Fibroblast of lung (primary cell): ENCODE measurements around the gene ECE2. TPM values are rescaled to one million over a fixed set of nuclear protein-coding genes. Genes with fewer than 3 reads are reported as not detected.
A peak's percentile ranks its signal among the peaks of the same experiment; 100 is the strongest.

Experiments used
- DNase-seq, 2 donors: peaks; one replicate each; pipeline versions ENCODE4 v3.0.0 to v3.0.0-alpha.2; 2010; ENCODE audit warnings: low read depth in 2 of 2
- H2AFZ ChIP-seq: 2 replicates; pipeline ENCODE4 v1.5.1; 2012; ENCODE audit warnings: low read length, control low read depth, inconsistent platforms
- H3K27ac ChIP-seq: 2 replicates; pipeline ENCODE4 v1.5.1; 2011; ENCODE audit warnings: low read length, control low read depth; ENCODE audit not compliant: insufficient read depth
- H3K27me3 ChIP-seq: 2 replicates; pipeline ENCODE4 v1.5.1; 2011; ENCODE audit warnings: mild to moderate bottlenecking, low read length; ENCODE audit not compliant: control insufficient read depth, insufficient read depth
- H3K36me3 ChIP-seq: 2 replicates; pipeline ENCODE4 v1.5.1; 2011; ENCODE audit warnings: low read length; ENCODE audit not compliant: control insufficient read depth, insufficient read depth
- H3K4me1 ChIP-seq: 2 replicates; pipeline ENCODE4 v1.5.1; 2011; ENCODE audit warnings: low read length; ENCODE audit not compliant: control insufficient read depth, insufficient read depth; ENCODE audit errors: extremely low read depth
- H3K4me2 ChIP-seq: 2 replicates; pipeline ENCODE4 v1.5.1; 2011; ENCODE audit warnings: low read length, control low read depth; ENCODE audit not compliant: insufficient read depth; ENCODE audit errors: extremely low read depth
- H3K4me3 ChIP-seq, 4 experiments: fragments of 200-600 bp in 1 of 4; sonication (generic) in 1 of 4; replicated peaks in 1 of 4; 2 replicates each; pipeline ENCODE4 v1.5.1; 2011 to 2016; ENCODE audit warnings: low read length in 4 of 4, low read depth in 3 of 4, mild to moderate bottlenecking in 3 of 4, control low read depth in 2 of 4, inconsistent platforms in 1 of 4, mixed read lengths in 1 of 4; ENCODE audit not compliant: insufficient read depth in 1 of 4; ENCODE audit errors: control extremely low read depth in 1 of 4
- H3K79me2 ChIP-seq: 2 replicates; pipeline ENCODE4 v1.5.1; 2012; ENCODE audit warnings: mild to moderate bottlenecking, low read length, inconsistent platforms; ENCODE audit not compliant: control insufficient read depth, insufficient read depth
- H3K9ac ChIP-seq: 2 replicates; pipeline ENCODE4 v1.5.1; 2011; ENCODE audit warnings: mild to moderate bottlenecking, low read length, control low read depth; ENCODE audit not compliant: insufficient read depth
- H3K9me3 ChIP-seq: 2 replicates; pipeline ENCODE4 v1.5.1; 2012; ENCODE audit warnings: low read depth, low read length; ENCODE audit not compliant: control insufficient read depth, insufficient read depth
- H4K20me1 ChIP-seq: 2 replicates; pipeline ENCODE4 v1.5.1; 2011; ENCODE audit warnings: low read length; ENCODE audit not compliant: control insufficient read depth, insufficient read depth; ENCODE audit errors: extremely low read depth
- EZH2 ChIP-seq: IDR thresholded peaks from 2 replicates; pipeline ENCODE4 v1.5.1; 2012; ENCODE audit warnings: low read length, control low read depth, mild to moderate bottlenecking; ENCODE audit errors: missing control alignments
- polyA plus RNA-seq, 2 donors: library from polyadenylated mRNA; depleted of rRNA in 1 of 2; stranded (reverse) in 1 of 2; unstranded in 1 of 2; fragments of >200 nt; gene quantifications; 2 replicates each; pipeline ENCODE4 v1.2.1, GENCODE V29; 2011 to 2012; ENCODE audit warnings: missing spikeins in 1 of 2
- total RNA-seq: library from RNA; depleted of rRNA; stranded (reverse); fragments of >200 nt; gene quantifications from 2 replicates; pipeline ENCODE4 v1.2.1, GENCODE V29; 2014
- TF ChIP-seq, protein P1 (sequence below), 2 donors: IDR thresholded peaks in 1 of 2; conservative IDR thresholded peaks in 1 of 2; 1 replicate in 1 of 2; 2 replicates in 1 of 2; pipeline ENCODE4 v1.5.1; 2011 to 2012; ENCODE audit warnings: low read length in 2 of 2, control low read depth in 1 of 2, inconsistent platforms in 1 of 2, low read depth in 1 of 2, mild to moderate bottlenecking in 1 of 2

The ECE2 gene
- total and polyA plus RNA-seq, 2 donors (not counting 1 experiment from before 2014, with no cell fraction given) = not detected

- no peak overlapping the region for H3K4me3 ChIP-seq
- H3K9me3 ChIP-seq = no peaks in the 10 kb centered on the region
- no peak overlapping the region for H2AFZ ChIP-seq
- no peak overlapping the region for H3K27ac ChIP-seq
- no peaks in the 10 kb centered on the region for H3K79me2 ChIP-seq
- H3K4me2 ChIP-seq = no peak overlapping the region
- TF ChIP-seq, protein P1, sequence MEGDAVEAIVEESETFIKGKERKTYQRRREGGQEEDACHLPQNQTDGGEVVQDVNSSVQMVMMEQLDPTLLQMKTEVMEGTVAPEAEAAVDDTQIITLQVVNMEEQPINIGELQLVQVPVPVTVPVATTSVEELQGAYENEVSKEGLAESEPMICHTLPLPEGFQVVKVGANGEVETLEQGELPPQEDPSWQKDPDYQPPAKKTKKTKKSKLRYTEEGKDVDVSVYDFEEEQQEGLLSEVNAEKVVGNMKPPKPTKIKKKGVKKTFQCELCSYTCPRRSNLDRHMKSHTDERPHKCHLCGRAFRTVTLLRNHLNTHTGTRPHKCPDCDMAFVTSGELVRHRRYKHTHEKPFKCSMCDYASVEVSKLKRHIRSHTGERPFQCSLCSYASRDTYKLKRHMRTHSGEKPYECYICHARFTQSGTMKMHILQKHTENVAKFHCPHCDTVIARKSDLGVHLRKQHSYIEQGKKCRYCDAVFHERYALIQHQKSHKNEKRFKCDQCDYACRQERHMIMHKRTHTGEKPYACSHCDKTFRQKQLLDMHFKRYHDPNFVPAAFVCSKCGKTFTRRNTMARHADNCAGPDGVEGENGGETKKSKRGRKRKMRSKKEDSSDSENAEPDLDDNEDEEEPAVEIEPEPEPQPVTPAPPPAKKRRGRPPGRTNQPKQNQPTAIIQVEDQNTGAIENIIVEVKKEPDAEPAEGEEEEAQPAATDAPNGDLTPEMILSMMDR (conservative IDR thresholded peaks at IDR 0.05 in 1 of 2, IDR thresholded peaks at IDR 0.05 in 1 of 2; ENCODE audit: low read depth in 1 of 2, low read length in 2 of 2) = no peak
- TF ChIP-seq EZH2 = no peak
- no peak for DNase-seq
- H3K4me1 ChIP-seq = no peaks in the 10 kb centered on the region
- H4K20me1 ChIP-seq = no peaks in the 10 kb centered on the region
- peaks cover 14% of the 10 kb centered on the region for H3K27me3 ChIP-seq
- H3K36me3 ChIP-seq = no peaks in the 10 kb centered on the region
- H3K9ac ChIP-seq = no peak overlapping the region
Observed at GRCh38 chr3:184282941-184283340, 7.1 kb downstream of the ECE2 start.

DNA sequence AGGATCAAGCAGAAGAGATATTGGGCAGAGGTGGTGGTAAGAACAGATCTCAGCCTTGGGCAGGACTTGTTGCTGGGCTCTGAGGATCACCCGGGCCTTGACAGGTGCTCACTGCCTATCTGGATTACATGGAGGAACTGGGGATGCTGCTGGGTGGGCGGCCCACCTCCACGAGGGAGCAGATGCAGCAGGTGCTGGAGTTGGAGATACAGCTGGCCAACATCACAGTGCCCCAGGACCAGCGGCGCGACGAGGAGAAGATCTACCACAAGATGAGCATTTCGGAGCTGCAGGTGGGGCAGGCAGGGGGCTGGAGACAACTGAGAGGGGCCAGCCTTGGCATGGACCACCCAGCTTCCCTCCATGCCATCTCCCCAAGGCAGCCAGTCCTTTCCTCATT lies 7.9 kb downstream of the ECE2 start:
- no peaks in the 10 kb centered on the region for H3K4me1 ChIP-seq
- no peak overlapping the region for H3K4me2 ChIP-seq
- no peak overlapping the region for H3K4me3 ChIP-seq
- no peak overlapping the region for H2AFZ ChIP-seq
- H4K20me1 ChIP-seq = no peaks in the 10 kb centered on the region
- no peak overlapping the region for H3K9ac ChIP-seq
- H3K27ac ChIP-seq = no peak overlapping the region
- no peaks in the 10 kb centered on the region for H3K9me3 ChIP-seq
- peaks cover 12% of the 10 kb centered on the region for H3K27me3 ChIP-seq
- no peaks in the 10 kb centered on the region for H3K36me3 ChIP-seq
- no peak for DNase-seq
- no peaks in the 10 kb centered on the region for H3K79me2 ChIP-seq
- TF ChIP-seq EZH2 = no peak
- TF ChIP-seq, protein P1 (conservative IDR thresholded peaks at IDR 0.05 in 1 of 2, IDR thresholded peaks at IDR 0.05 in 1 of 2; ENCODE audit: low read depth in 1 of 2, low read length in 2 of 2) = no peak

- Histone ChIP-seq H3K4me3 (no peak overlapping the region), H3K9ac (no peak overlapping the region), H3K4me1 (no peaks in the 10 kb centered on the region), H2AFZ (no peak overlapping the region), H3K36me3 (no peaks in the 10 kb centered on the region), H4K20me1 (no peaks in the 10 kb centered on the region), H3K27ac (no peak overlapping the region), H3K4me2 (no peak overlapping the region), H3K27me3 (peaks cover 12% of the 10 kb centered on the region), H3K79me2 (no peaks in the 10 kb centered on the region), H3K9me3 (no peaks in the 10 kb centered on the region)
- DNase-seq = peak; percentile 69 to 74
- TF ChIP-seq, protein P1 (conservative IDR thresholded peaks at IDR 0.05 in 1 of 2, IDR thresholded peaks at IDR 0.05 in 1 of 2; ENCODE audit: low read depth in 1 of 2, low read length in 2 of 2) = peak; percentile 49 to 50
- no peak for TF ChIP-seq EZH2
Observed at GRCh38 chr3:184284696-184285095, 8.9 kb downstream of the ECE2 start.
